Placental epithelial cell (primary cell): ENCODE measurements around the gene POLH. TPM values are rescaled to one million over a fixed set of nuclear protein-coding genes. Genes with fewer than 3 reads are reported as not detected.

Experiments used
- small RNA-seq: library from RNA; depleted of rRNA; stranded (forward); fragments of <200 nt; gene quantifications from one replicate; pipeline ENCODE3, GENCODE V24; 2012
- total RNA-seq: library from RNA; depleted of rRNA; stranded (reverse); fragments of >200 nt; gene quantifications from 2 replicates; pipeline ENCODE4 v1.2.3, GENCODE V29; 2012

Gene POLH
- total RNA-seq = 16.5 and 31.4 TPM in 2 replicates

DNA sequence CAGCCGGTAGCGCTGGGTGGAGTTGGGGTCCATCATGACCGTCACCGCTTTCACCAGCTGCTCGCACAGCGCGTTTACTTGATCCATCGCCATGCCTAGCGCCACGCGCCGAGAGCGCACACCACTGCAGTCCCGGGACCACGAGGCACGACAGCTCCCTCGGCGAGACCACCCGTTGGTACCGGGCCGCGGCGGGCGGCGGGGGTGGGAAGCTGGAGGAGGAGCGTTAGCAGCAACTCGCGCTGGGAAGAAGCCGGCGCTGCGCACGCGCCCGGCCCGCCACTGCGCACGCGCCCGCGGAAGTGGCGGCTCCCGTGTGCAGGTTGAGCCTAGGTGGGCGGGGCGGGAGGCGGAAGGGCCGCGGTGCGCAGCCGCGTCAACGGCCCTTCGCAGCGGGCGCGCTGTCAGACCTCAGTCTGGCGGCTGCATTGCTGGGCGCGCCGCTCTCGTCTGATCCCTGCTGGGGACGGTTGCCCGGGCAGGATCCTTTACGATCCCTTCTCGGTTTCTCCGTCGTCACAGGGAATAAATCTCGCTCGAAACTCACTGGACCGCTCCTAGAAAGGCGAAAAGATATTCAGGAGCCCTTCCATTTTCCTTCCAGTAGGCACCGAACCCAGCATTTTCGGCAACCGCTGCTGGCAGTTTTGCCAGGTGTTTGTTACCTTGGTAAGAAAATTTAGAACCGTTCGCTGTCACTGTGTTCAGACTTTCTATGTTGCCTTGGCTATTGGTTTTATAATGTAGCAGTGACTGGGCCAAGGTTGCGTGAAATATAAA lies at the start of gene POLH, which contains the start of gene XPO5:
TSS of gene POLH (plus strand) at position 414 of the 780 bp plus-strand sequence. CDS start 6,135 bp downstream, outside the sequence.
TSS of gene XPO5 (minus strand) at position 267 of the 780 bp plus-strand sequence. CDS start at position 93, 174 bp downstream.

DNA sequence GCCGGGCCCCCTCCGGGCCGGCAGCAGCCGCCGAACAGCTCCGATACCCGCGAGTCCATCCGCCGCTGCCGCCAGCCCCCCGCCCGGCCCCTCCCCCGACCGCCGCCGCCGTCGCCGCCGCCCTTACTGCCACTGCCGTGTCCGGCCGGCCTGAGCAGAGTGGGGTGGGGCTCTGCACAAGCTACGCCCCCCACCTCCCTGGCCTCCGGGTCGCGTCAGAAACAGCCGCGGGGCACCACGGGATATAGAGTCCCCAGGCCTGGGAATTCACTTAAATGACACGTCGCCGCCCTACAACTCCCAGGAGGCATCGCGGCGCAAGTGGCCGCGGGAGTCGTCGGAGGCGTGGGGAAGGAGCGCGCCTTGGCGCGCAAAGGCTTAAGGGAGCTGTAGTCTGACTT lies 53.1 kb downstream of the POLH start, which contains the start of gene GTPBP2:
TSS of gene GTPBP2 (minus strand) at position 161 of the 401 bp plus-strand sequence. CDS start at position 59, 102 bp downstream.

DNA sequence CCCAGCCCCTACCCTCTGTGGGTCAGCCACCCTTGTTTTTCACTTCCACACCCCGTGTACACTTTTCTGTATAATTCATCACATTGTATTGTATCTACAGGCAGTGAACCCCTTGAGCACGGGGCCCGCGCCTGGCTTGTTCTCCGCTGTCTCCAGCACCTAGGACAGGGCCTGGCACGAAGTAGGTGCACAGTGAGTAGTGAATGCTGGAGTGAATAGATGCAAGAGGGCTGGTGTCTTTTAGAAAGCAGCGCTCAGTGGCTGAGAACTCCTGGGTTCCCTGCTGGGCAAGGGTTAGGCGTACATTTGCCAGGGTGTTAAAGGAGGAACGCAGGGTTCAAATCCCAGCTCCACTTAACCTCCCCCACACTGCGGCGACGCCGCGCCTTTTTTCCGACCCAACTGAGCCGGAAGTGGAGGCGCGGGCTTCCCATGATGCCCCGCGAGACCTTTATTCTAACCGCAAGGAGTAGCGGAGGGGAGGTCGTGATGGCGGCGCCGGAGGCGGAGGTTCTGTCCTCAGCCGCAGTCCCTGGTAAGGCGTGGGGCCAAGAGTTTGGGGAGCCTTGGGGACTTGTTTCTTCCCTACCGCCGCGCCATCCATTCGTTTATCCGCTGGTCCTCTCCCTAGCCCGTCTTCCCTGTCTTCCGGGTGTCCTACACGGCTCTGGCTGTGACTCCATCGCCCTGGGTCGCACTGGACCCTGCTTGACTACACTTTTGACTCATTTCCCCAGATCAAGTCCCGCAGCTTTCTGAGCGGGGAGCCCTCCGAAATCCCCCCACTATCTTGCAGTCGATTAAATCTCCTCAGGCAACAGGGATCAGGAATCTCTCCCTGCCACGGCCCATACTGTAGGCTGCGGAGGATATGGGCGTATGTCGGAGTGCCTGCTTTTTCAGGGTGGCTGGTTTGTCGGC lies 59.7 kb downstream of the POLH start, which contains the start of gene MAD2L1BP:
TSS of gene MAD2L1BP (plus strand) at position 454 of the 921 bp plus-strand sequence. CDS start at position 490, 36 bp downstream.

DNA sequence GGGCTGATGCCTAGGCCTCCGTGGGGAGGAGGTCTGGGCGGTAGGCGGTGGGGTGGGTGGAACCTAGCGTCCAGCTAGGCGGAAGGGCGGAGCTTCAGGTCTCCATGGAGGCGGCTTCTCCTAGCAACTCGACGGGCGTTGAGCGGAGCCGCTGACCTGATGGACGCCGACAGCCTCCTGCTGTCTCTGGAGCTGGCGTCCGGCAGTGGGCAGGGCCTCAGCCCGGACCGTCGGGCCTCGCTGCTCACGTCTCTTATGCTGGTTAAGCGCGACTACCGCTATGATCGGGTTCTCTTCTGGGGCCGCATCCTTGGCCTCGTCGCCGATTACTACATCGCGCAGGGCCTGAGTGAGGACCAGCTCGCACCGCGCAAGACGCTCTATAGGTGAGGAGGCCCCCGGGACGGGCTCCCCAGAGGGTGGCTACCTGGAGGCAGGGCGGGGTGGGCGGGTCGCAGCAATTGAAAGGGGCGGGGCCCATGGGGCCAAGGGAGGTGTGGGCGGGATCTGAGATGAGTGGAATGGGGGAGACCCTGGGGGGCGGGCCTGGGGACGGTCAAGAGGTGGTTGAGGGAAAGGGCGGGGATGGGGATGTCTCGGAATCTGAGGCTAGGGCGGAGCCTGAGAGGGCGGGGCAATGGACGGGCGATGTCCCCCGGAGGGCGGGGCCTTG lies 69.1 kb downstream of the POLH start, which contains the start of gene RSPH9:
TSS of gene RSPH9 (plus strand) at position 97 of the 673 bp plus-strand sequence. CDS start at position 160, 63 bp downstream.

Small RNAs within 50 kb of the gene (small RNA-seq; reads per million reads assigned to genes)
- not detected for gene RF00426

Other genes with a start within 250 kb of the POLH start
- gene ZNF318, start 206.5 kb upstream of the POLH start, total RNA-seq = 20.8 and 25.6 TPM in 2 replicates
- gene ABCC10, start 148.6 kb upstream of the POLH start, total RNA-seq = 24.0 and 28.3 TPM in 2 replicates
- gene DLK2, start 120.6 kb upstream of the POLH start, total RNA-seq = 6.8 and 11.0 TPM in 2 replicates
- gene TJAP1, start 98.6 kb upstream of the POLH start, total RNA-seq = 19.0 and 19.6 TPM in 2 replicates
- 0.54 and 2.0 TPM in 2 replicates for gene LRRC73, start 65.8 kb upstream of the POLH start, total RNA-seq
- gene YIPF3, start 59.3 kb upstream of the POLH start, total RNA-seq = 97.8 and 122 TPM in 2 replicates
- 23.9 and 27.7 TPM in 2 replicates for gene POLR1C, start 59.1 kb upstream of the POLH start, total RNA-seq
- 21.2 and 27.8 TPM in 2 replicates for gene XPO5, start 147 bp upstream of the POLH start, total RNA-seq
- gene GTPBP2, start 53.1 kb downstream of the POLH start, total RNA-seq = 46.6 and 55.4 TPM in 2 replicates
- gene MAD2L1BP, start 59.7 kb downstream of the POLH start, total RNA-seq = 20.8 and 25.1 TPM in 2 replicates
- 0.43 and 2.4 TPM in 2 replicates for gene RSPH9, start 68.9 kb downstream of the POLH start, total RNA-seq
- 27.1 and 35.7 TPM in 2 replicates for gene MRPS18A, start 111.6 kb downstream of the POLH start, total RNA-seq
- 26.4 and 41.6 TPM in 2 replicates for gene VEGFA, start 194.0 kb downstream of the POLH start, total RNA-seq